ENCODE results near the gene PNLIPRP2.

The PNLIPRP2 gene

DNA sequence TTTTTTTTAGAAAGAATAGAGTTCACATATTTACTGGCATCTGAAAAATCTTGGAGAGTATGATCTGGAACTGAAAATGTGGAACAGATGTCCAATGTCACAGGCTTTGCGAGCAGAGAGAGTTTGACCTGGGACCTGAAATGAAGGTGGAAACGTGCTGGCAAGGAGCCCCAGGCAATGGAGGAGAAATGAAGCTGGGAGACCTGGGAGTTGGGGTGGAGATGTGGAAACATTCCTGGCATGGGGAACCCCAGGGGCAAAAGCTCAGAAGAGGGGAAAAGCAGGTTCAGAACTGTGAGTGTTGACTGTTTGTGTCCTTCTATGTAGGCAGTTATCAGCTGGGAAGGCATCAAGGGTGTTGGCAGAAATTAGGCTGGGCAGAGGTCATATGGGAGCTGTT is 7.3 kb upstream of the PNLIPRP2 start:
- no peak for DNase-seq

- no peak for DNase-seq
Measured at GRCh38 chr10:116614796-116615195, 6.0 kb upstream of the PNLIPRP2 start.

- no peak for DNase-seq
Measured at GRCh38 chr10:116615199-116615776, 5.5 kb upstream of the PNLIPRP2 start.

- DNase-seq = no peak
Measured at GRCh38 chr10:116621476-116621875, 723 bp downstream of the PNLIPRP2 start.

DNA sequence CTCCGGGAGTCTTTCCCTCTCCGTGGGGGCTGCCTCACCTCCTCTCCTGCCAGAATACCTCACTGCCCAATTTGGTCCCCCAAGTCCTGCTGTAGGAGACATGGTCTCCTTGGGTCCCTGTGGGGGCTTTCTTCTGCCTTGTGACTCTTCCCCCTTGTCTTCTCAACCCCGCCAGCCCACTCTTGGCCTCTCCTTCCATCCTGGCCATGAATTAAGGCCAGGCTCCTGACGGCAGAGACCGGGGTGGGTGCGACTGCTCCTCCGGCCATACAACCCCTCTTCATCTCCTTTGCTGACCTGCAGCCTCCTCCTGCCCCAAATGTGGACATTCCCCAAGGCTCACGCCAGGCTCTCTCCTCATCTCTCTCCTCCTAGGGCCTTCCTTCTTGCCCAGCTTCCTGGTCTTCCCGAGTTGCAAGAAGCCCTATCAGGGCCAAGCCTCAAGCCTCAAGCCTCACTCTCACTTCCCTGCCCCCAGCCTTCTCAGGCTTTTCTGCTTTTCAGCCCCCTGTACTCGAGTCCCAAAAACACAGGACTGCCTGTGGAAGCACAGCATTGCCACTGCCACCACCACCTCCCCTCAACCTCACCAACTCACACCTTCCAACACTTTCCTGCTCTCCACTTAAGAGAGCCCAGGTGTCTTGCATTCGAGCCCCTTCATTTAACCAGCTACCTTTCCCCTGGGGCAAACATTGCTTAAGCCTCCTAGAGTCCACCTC is 1.3 kb downstream of the PNLIPRP2 start:
- no peak for DNase-seq

- DNase-seq = no peak
Measured at GRCh38 chr10:116625845-116626244, 5.1 kb downstream of the PNLIPRP2 start.

DNA sequence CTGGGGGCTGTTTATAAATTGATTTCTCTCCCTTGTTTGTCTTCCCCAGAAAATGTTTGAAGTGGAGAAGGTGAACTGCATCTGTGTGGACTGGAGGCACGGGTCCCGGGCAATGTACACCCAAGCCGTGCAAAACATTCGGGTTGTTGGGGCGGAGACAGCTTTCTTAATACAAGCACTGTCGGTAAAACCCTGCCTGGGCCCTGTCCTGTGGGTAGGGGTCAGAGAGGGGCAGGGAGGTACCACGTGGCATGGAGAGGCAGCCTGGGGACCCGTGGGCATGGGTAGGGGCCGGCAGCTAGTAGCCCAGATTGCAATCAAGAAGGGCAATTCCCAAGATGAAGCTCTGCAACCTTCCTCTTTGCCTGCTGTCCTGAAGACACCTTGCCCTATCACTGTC is 6.1 kb downstream of the PNLIPRP2 start:
- DNase-seq = no peak

GRCh38 chr10:116627386-116627933 is 6.7 kb downstream of the PNLIPRP2 start:
- DNase-seq = no peak

- DNase-seq = no peak
Measured at GRCh38 chr10:116629340-116629739, 8.6 kb downstream of the PNLIPRP2 start.

- no peak for DNase-seq
Measured at GRCh38 chr10:116630020-116630419, 9.3 kb downstream of the PNLIPRP2 start.

GRCh38 chr10:116631871-116632295 is 11.1 kb downstream of the PNLIPRP2 start:
- DNase-seq = no peak

- DNase-seq = no peak
Measured at GRCh38 chr10:116632596-116633215, 12.0 kb downstream of the PNLIPRP2 start.

- no peak for DNase-seq
Measured at GRCh38 chr10:116633216-116633600, 12.5 kb downstream of the PNLIPRP2 start.

GRCh38 chr10:116634126-116634975 is 13.6 kb downstream of the PNLIPRP2 start:
- DNase-seq = no peak

DNA sequence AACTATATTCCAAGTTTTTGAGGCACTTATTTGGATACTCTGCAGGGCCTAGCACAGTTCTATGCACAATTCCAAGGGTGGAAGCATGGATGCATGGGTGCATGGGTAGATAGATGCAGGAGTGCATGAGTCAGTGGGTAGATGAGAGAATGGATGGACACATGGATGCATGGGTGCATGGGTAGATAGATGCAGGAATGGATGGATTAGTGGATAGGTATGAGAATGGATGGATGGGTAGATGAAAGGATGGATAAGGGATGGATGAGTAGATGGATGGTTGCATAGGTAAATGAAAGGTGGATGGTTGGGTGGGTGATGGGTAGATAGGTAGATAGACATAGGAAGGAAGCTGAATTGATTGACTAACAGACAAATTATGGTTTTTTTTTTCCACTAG is 15.6 kb downstream of the PNLIPRP2 start:
- no peak for DNase-seq

GRCh38 chr10:116636976-116637375 is 16.2 kb downstream of the PNLIPRP2 start:
- no peak for DNase-seq

GRCh38 chr10:116637830-116638229 is 17.1 kb downstream of the PNLIPRP2 start:
- DNase-seq = no peak

DNA sequence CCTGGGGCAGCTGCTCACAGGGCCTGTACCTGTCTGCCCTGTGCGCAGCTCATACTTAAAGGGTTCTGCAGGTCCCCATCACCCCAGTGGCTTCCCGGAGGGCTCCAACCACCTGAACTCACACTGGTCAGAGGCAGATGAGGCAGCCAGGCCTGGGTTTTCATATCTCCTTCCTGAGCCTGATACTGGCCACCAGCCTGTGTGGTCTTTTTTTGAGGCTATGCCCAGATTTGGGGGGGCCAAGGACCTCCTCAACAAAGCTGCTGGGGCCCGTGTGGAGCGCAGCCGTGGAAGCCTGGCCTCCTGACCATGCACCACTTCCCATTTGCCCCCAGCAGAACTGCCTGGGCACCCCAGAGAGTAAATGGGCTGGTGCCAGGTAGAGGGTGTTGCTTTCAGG is 25.7 kb downstream of the PNLIPRP2 start:
- no peak for DNase-seq

DNA sequence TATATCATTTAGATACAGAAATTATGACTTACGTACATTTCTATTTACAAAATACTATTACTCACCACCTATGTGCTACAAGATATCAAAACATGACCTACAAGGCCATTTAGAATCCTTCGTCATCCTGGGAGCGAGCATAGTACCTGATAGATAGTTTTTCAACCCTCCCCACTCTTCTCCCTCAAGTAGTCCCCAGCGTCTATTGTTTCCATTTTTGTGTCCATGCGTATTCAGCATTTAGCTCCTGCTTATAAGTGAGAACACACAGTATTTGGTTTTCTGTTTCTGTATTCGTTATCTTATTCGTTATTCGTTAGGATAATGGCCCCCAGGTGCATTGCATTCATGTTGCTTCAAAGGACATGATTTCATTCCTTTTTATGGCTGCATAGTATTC is 28.1 kb downstream of the PNLIPRP2 start:
- no peak for DNase-seq

DNA sequence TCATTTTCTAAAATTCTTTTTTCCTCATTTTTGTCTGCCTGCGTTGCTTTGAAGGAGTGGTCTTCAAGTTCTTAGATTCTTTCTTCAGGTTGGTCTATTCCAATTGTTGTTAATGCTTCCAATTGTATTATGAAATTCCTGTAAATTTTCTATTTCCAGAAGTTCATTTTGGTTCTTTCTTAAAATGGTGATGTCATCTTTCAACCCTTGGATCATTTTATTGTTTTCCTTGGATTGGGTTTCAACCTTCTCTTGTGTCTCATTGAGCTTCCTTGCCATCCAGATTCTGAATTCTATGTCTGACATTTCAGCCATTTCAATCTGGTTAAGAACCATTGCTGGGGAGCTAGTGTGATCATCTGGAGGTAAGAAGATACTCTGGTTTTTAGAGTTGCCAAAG is 33.1 kb downstream of the PNLIPRP2 start:
- DNase-seq = no peak

- DNase-seq = no peak
Measured at GRCh38 chr10:116654816-116655215, 34.1 kb downstream of the PNLIPRP2 start.

DNA sequence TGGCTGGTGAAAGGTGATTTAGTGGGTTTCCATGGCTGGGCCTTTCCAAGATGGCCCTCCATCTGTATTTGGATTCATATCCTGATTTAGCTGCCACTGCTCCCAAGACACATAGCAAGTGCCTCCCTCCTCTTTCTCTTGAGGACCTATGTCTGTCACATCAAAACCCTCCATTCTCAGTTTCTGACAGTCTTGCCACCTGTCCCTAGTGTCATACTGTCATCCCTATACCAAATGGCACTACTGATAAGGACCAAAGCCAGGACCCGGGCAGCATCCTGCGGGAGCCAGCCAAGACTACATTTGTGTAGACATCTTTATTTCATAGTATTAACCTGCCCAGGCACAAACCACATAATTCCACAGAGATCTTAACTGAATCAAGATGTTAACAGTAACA is 34.8 kb downstream of the PNLIPRP2 start:
- no peak for DNase-seq

- DNase-seq = no peak
Measured at GRCh38 chr10:116656044-116656443, 35.3 kb downstream of the PNLIPRP2 start.

All from fibroblast of skin of back (primary cell).